PC-9 (cell line): ENCODE measurements around the gene KCNJ6. TPM values are rescaled to one million over a fixed set of nuclear protein-coding genes. Genes with fewer than 3 reads are reported as not detected.
A peak's percentile ranks its signal among the peaks of the same experiment; 100 is the strongest.

Source experiments
- BruUV-seq: library from RNA; stranded (reverse); fragments of 400-500 nt; replicated peaks from 2 replicates; lab custom pipeline; 2021; lab: Mats Ljungman, UMichigan
- CTCF ChIA-PET: fragments of 300-600 bp; sonication (Branson Sonifier 250); formaldehyde crosslinking; loops from one replicate; lab custom pipeline; 2022; ENCODE audit warnings: antibody characterized with exemption; lab: Charles Lee
- POLR2A ChIA-PET: fragments of 300-600 bp; sonication (Branson Sonifier 250); formaldehyde crosslinking; loops from one replicate; lab custom pipeline; 2022; ENCODE audit warnings: antibody characterized with exemption; ENCODE audit not compliant: unreplicated experiment; lab: Charles Lee
- DNase-seq, 2 experiments: peaks; one replicate each; pipeline versions ENCODE4 v3.0.0 to v3.0.0-alpha.2; 2015 to 2022; ENCODE audit warnings: mixed read lengths in 1 of 2
- H2AFZ ChIP-seq: fragments of 200-600 bp; sonication (generic); 2 replicates; pipeline ENCODE4 v1.8.1; 2017; ENCODE audit warnings: antibody characterized with exemption
- H3F3A ChIP-seq: fragments of 200-600 bp; sonication (generic); 2 replicates; pipeline ENCODE4 v1.8.1; 2017; ENCODE audit warnings: antibody characterized with exemption, mild to moderate bottlenecking, low read depth; ENCODE audit not compliant: insufficient read depth
- H3K27ac ChIP-seq: fragments of 200-600 bp; sonication (generic); 2 replicates; pipeline ENCODE4 v1.6.1; 2016; ENCODE audit warnings: mixed run types
- H3K27me3 ChIP-seq: fragments of 200-600 bp; sonication (generic); 2 replicates; pipeline ENCODE4 v1.6.1; 2016; ENCODE audit warnings: low read depth, mixed run types; ENCODE audit not compliant: insufficient read depth
- H3K36me3 ChIP-seq: fragments of 200-600 bp; sonication (generic); 2 replicates; pipeline ENCODE4 v1.6.1; 2016; ENCODE audit warnings: low read depth, mixed run types
- H3K4me1 ChIP-seq: fragments of 200-600 bp; sonication (generic); replicated peaks from 2 replicates; pipeline ENCODE4 v1.6.1; 2016; ENCODE audit warnings: mixed run types; ENCODE audit not compliant: insufficient read depth
- H3K4me2 ChIP-seq: fragments of 200-600 bp; sonication (generic); 2 replicates; pipeline ENCODE4 v1.6.1; 2017; ENCODE audit warnings: mixed run types
- H3K4me3 ChIP-seq: fragments of 200-600 bp; sonication (generic); 2 replicates; pipeline ENCODE4 v1.6.1; 2016; ENCODE audit warnings: mixed run types
- H3K79me2 ChIP-seq: fragments of 200-600 bp; sonication (generic); 2 replicates; pipeline ENCODE4 v1.6.1; 2017; ENCODE audit warnings: low read depth, mixed run types
- H3K9me2 ChIP-seq: fragments of 200-600 bp; sonication (generic); 2 replicates; pipeline ENCODE4 v1.8.1; 2017; ENCODE audit warnings: mild to moderate bottlenecking; ENCODE audit not compliant: insufficient read depth
- H3K9me3 ChIP-seq: fragments of 200-600 bp; sonication (generic); 2 replicates; pipeline ENCODE4 v1.8.1; 2016; ENCODE audit warnings: low read depth; ENCODE audit not compliant: insufficient read depth
- H4K20me1 ChIP-seq: fragments of 200-600 bp; sonication (generic); 2 replicates; pipeline ENCODE4 v1.8.1; 2017; ENCODE audit not compliant: insufficient read depth
- EZH2 ChIP-seq: fragments of 200-600 bp; sonication (generic); IDR thresholded peaks from 2 replicates; pipeline ENCODE4 v1.8.0; 2017; ENCODE audit warnings: antibody characterized with exemption, low read depth
- intact Hi-C: fragments of 100-400 bp; cut with micrococcal nuclease; formaldehyde crosslinking; loops from one replicate; pipeline ENCODE4 v1.10.0; 2022; ENCODE audit not compliant: unreplicated experiment
- total RNA-seq: library from RNA; stranded (reverse); gene quantifications from 2 replicates; pipeline ENCODE4 v1.2.3, GENCODE V29; 2021
- TF ChIP-seq, protein P1 (sequence below): fragments of 200-600 bp; sonication (generic); conservative IDR thresholded peaks from 2 replicates; pipeline ENCODE4 v1.6.1; 2017; ENCODE audit warnings: mixed run types, antibody characterized with exemption, mild to moderate bottlenecking, moderate library complexity

Gene KCNJ6
- total RNA-seq, 1 experiment from 2014 or later = not detected

DNA sequence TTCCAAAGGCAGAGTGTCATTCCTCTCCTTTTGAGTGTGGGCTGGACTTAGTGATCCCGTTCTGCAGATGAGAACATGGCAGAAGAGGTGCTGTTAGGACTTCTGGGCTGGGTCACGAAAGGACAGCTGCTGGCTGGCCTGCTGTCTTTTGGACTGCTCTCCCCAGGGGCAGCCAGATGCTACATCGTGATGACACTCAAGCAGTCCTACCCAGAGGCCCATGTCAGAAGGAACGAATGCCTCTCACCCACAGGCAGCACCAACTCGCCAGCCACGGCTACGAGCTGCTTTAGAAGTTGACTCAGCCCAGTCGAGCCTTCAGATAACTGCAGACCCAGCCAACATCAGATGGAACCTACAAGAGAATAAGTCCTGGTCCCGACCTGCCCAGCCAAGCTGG lies 156.5 kb downstream of the KCNJ6 start:
- no peak overlapping the region for H3K27ac ChIP-seq
- ChIA-PET CTCF (no interaction called here), POLR2A (no interaction called here)

DNA sequence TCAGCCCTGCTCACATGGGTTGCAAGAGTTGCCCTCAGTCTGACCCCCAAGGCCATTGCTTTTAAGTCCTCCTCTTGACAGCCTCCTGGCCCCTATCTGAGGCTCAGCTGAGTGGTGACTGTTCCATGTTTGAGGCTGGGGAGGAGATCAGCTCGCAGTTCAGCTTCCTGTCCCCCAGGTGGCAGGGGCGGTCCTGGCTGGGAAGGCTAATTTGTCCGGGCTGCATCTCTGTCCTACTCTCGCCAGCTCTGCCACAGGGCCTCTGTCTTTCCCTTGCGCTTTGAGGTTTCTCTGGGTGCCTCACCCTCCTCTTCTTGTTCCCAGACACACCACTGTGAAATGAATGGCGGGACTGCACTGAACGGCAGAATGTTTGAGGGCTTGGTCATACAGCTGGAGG lies 157.3 kb downstream of the KCNJ6 start:
- H3F3A ChIP-seq = no peaks in the 10 kb centered on the region
- H3K4me2 ChIP-seq = no peak overlapping the region
- H3K4me3 ChIP-seq = no peak overlapping the region
- no peaks in the 10 kb centered on the region for H3K36me3 ChIP-seq
- H3K79me2 ChIP-seq = no peaks in the 10 kb centered on the region
- H3K4me1 ChIP-seq = no peaks in the 10 kb centered on the region
- CTCF ChIA-PET = no interaction called here
- DNase-seq = peak in 1 of 2 experiments; percentile 4
- POLR2A ChIA-PET = no interaction called here
- H3K9me2 ChIP-seq = no peaks in the 10 kb centered on the region
- H4K20me1 ChIP-seq = no peaks in the 10 kb centered on the region
- BruUV-seq = no TSS peak
- intact Hi-C loops = no loop called here
- TF ChIP-seq EZH2 = no peak
- TF ChIP-seq, protein P1, sequence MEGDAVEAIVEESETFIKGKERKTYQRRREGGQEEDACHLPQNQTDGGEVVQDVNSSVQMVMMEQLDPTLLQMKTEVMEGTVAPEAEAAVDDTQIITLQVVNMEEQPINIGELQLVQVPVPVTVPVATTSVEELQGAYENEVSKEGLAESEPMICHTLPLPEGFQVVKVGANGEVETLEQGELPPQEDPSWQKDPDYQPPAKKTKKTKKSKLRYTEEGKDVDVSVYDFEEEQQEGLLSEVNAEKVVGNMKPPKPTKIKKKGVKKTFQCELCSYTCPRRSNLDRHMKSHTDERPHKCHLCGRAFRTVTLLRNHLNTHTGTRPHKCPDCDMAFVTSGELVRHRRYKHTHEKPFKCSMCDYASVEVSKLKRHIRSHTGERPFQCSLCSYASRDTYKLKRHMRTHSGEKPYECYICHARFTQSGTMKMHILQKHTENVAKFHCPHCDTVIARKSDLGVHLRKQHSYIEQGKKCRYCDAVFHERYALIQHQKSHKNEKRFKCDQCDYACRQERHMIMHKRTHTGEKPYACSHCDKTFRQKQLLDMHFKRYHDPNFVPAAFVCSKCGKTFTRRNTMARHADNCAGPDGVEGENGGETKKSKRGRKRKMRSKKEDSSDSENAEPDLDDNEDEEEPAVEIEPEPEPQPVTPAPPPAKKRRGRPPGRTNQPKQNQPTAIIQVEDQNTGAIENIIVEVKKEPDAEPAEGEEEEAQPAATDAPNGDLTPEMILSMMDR = 0 out of 2 replicates have a peak, but pooled peaks have one; percentile 25
- no peak overlapping the region for H2AFZ ChIP-seq
- no peaks in the 10 kb centered on the region for H3K9me3 ChIP-seq
- peaks cover 57% of the 10 kb centered on the region for H3K27me3 ChIP-seq
- H3K27ac ChIP-seq = no peak overlapping the region

More for the DNA sequence above, 156.5 kb downstream of the KCNJ6 start:
- intact Hi-C loops = no loop called here
- BruUV-seq = no TSS peak
- no peak overlapping the region for H3K4me3 ChIP-seq
- H3K4me2 ChIP-seq = no peak overlapping the region
- no peaks in the 10 kb centered on the region for H4K20me1 ChIP-seq
- no peak for DNase-seq
- TF ChIP-seq, protein P1 = no peak
- no peaks in the 10 kb centered on the region for H3K9me2 ChIP-seq
- H3K9me3 ChIP-seq = no peaks in the 10 kb centered on the region
- no peaks in the 10 kb centered on the region for H3F3A ChIP-seq
- no peak overlapping the region for H2AFZ ChIP-seq
- peaks cover 49% of the 10 kb centered on the region for H3K27me3 ChIP-seq
- no peaks in the 10 kb centered on the region for H3K36me3 ChIP-seq
- H3K4me1 ChIP-seq = no peaks in the 10 kb centered on the region
- no peaks in the 10 kb centered on the region for H3K79me2 ChIP-seq

DNA sequence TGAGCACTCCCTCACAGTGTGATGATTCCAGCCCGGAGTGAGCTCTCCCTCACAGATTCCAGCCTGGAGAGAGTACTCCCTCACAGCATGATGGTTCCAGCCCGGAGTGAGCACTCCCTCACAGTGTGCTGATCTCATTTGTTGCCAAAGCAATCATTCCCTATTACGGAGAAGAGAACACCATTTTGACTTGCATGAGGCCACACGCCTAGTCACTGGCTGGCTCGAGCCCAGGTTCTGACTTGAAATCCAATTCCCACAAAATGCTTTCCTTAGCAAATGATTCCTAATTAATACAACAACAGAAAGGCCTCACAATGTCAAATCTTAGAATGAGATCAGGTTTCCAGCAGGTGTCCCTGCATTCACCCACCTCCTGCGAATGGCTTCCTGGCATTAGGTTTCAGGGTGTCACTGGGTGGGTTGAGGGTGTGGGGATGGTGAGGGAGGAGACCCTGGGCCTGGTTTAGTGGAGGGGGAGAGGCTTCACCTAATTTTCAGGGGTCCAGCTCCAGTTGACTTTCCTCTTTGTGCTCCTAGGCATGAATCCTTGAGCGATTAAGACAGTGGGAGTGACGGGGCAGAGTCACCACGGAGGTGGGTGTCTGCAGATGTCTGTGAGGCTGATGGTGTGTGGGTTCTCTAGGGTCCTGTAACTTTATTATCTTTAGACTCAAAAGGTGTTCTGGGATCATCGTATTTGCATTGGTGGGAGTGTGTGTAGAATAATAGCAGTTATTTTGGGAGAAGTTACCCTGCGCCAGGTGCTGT lies 158.5 kb downstream of the KCNJ6 start:
- H3K4me1 ChIP-seq = no peaks in the 10 kb centered on the region
- BruUV-seq = no TSS peak
- no peak for TF ChIP-seq EZH2
- TF ChIP-seq, protein P1 = no peak
- no peaks in the 10 kb centered on the region for H4K20me1 ChIP-seq
- no peak overlapping the region for H2AFZ ChIP-seq
- H3K4me3 ChIP-seq = no peak overlapping the region
- ChIA-PET CTCF (no interaction called here), POLR2A (no interaction called here)
- H3K9me3 ChIP-seq = no peaks in the 10 kb centered on the region
- H3K9me2 ChIP-seq = no peaks in the 10 kb centered on the region
- H3F3A ChIP-seq = no peaks in the 10 kb centered on the region
- H3K4me2 ChIP-seq = no peak overlapping the region
- no peak for DNase-seq
- H3K27ac ChIP-seq = no peak overlapping the region
- no peaks in the 10 kb centered on the region for H3K36me3 ChIP-seq
- no peaks in the 10 kb centered on the region for H3K79me2 ChIP-seq
- intact Hi-C loops = no loop called here
- H3K27me3 ChIP-seq = peaks cover 67% of the 10 kb centered on the region
